ENCODE results near the gene WEE2.

The WEE2 gene

DNA sequence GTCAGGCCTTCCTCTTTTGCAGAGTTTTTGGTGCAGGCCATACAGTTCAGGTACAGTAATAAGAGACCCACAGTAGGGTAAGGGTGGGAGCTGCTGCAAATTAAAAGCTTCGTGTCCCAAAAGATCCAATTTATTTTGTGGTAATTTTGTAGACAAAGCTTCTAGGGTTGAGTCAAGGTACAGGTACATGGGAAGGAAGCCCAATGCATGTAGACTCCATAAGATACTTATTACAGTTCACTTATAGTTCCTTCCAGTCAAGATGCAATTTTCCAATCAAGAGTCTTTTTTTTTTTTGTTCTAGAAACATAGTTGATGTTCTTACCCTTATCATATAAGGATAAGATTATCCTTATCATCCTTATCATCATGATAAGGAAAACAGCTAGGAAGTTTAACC is 68.2 kb downstream of the WEE2 start, which contains the start of gene TAS2R4:
Gene TAS2R4, plus strand, starts transcription at position 301 of the 400 bp plus-strand sequence. CDS start 1,815 bp downstream, outside the sequence.
- no peak for DNase-seq (ENCODE audit: low read depth, low spot score)
- no peak within 1 kb of the TSS for H3K4me3 ChIP-seq (ENCODE audit: low read depth, low read length)
- TF ChIP-seq, protein P1, sequence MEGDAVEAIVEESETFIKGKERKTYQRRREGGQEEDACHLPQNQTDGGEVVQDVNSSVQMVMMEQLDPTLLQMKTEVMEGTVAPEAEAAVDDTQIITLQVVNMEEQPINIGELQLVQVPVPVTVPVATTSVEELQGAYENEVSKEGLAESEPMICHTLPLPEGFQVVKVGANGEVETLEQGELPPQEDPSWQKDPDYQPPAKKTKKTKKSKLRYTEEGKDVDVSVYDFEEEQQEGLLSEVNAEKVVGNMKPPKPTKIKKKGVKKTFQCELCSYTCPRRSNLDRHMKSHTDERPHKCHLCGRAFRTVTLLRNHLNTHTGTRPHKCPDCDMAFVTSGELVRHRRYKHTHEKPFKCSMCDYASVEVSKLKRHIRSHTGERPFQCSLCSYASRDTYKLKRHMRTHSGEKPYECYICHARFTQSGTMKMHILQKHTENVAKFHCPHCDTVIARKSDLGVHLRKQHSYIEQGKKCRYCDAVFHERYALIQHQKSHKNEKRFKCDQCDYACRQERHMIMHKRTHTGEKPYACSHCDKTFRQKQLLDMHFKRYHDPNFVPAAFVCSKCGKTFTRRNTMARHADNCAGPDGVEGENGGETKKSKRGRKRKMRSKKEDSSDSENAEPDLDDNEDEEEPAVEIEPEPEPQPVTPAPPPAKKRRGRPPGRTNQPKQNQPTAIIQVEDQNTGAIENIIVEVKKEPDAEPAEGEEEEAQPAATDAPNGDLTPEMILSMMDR (IDR thresholded peaks at IDR 0.05; ENCODE audit: insufficient read depth, low read length, missing control alignments): no peak
- ChIA-PET CTCF (interaction anchor here (2.3 kb wide), 1 partner anchor 10 kb away, joined by 15 read pairs; no protein-coding TSS in a partner anchor), POLR2A (no interaction called here)
